K562 (cell line): ENCODE data around the gene TBC1D1. TPM values are rescaled to one million over a fixed set of nuclear protein-coding genes. Genes with fewer than 3 reads are reported as not detected.

Source experiments
- NKRF ChIP-seq: fragments of 450-650 bp; IDR thresholded peaks from 2 replicates; pipeline ENCODE4 v1.6.1; 2016; ENCODE audit warnings: borderline replicate concordance
- NR4A1 ChIP-seq, 2 experiments: fragments of 250-450 bp in 1 of 2; fragments of 450-650 bp in 1 of 2; sonication (Bioruptor Pico) in 1 of 2; IDR thresholded peaks; 2 replicates each; pipeline versions ENCODE4 v1.4.0 to v1.6.1; 2016 to 2020; ENCODE audit warnings: mild to moderate bottlenecking in 2 of 2, missing compliant biosample characterization in 1 of 2, missing genetic modification characterization in 1 of 2, moderate library complexity in 1 of 2
- REST ChIP-seq, 2 experiments: fragments of 450-650 bp; formaldehyde crosslinking in 1 of 2; IDR thresholded peaks; 2 replicates each; pipeline versions ENCODE4 v1.4.0 to v1.6.1; 2014 to 2020; ENCODE audit warnings: mild to moderate bottlenecking in 2 of 2, borderline replicate concordance in 1 of 2, low read depth in 1 of 2
- ZNF407 ChIP-seq: fragments of 450-650 bp; IDR thresholded peaks from 2 replicates; pipeline ENCODE4 v1.6.1; 2016; ENCODE audit warnings: low read depth
- ZNF561 ChIP-seq: fragments of 450-650 bp; formaldehyde crosslinking; conservative IDR thresholded peaks from 2 replicates; pipeline ENCODE4 v1.4.0; 2020; ENCODE audit warnings: mild to moderate bottlenecking, moderate library complexity
- polyA plus RNA-seq, 8 experiments: library from polyadenylated mRNA; depleted of rRNA in 4 of 8; stranded (reverse) in 5 of 8; unstranded in 3 of 8; fragments of >200 nt; fragmentation: Nextera tagmentation in 2 of 8; fragmentation: Illumina TruSeq in 1 of 8; extraction: Ambion mirVana in 2 of 8; extraction: Trizol in 1 of 8; gene quantifications; 2 replicates each; pipeline versions ENCODE4 v1.2.1 to v1.2.3, GENCODE V29; 2011 to 2014; ENCODE audit warnings: inconsistent platforms in 1 of 8, missing spikeins in 1 of 8
- total RNA-seq, 7 experiments: library from RNA; depleted of rRNA in 6 of 7; stranded (reverse); fragments of >200 nt in 6 of 7; fragmentation: Illumina TruSeq in 2 of 7; extraction: Trizol in 2 of 7; gene quantifications; 2 replicates each; pipeline versions ENCODE4 v1.2.1 to v1.2.3, GENCODE V29; 2011 to 2021; ENCODE audit warnings: low replicate concordance in 1 of 7

Gene TBC1D1
- total and polyA plus RNA-seq, 9 of the 15 experiments (the other 6 are each of a cell fraction or from before 2014, with no cell fraction given) = 0.59 to 14.2 (median 8.8) TPM

GRCh38 chr4:37977471-37978247, 86.8 kb downstream of the TBC1D1 start (continued):
- TF ChIP-seq ZNF561 (CRISPR knock-in tag) = no peak
- no peak for TF ChIP-seq NR4A1 (CRISPR knock-in tag; IDR thresholded peaks at IDR 0.05)
- no peak for TF ChIP-seq NR4A1 (tag; IDR thresholded peaks at IDR 0.05)
- TF ChIP-seq REST (IDR thresholded peaks at IDR 0.05; ENCODE audit: borderline replicate concordance) = no peak
- 0 out of 2 replicates have a peak, but pooled peaks have one; percentile 33 for TF ChIP-seq REST (CRISPR knock-in tag; IDR thresholded peaks at IDR 0.05; ENCODE audit: low read depth)
- TF ChIP-seq ZNF407 = no peak
- no peak for TF ChIP-seq NKRF
